ENCODE results near the gene SRPK1.

DNA sequence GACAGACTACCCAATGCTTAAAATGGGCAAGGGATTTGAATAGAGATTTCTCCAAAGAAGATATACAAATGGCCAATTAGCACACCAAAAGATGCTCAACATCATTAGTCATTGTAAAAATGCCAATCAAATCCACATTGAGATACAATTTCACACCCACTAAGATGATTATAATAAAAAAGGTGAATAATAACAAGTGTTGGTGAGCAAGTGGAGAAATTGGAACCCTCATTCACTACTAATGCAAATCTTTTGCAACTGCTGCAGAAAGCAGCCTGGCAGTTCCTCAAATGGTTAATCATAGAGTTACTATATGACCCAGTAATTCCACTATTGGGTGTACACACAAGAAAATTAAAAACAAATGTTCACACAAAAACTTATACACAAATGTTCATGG is 103.4 kb downstream of the SRPK1 start:
- TF ChIP-seq POLR2AphosphoS5 (IDR thresholded peaks at IDR 0.05; ENCODE audit: low read depth, low read length) = no peak
- no peak for TF ChIP-seq POLR2A (IDR thresholded peaks at IDR 0.05; ENCODE audit: low read depth, low read length)
- no peak for TF ChIP-seq TAF1 (IDR thresholded peaks at IDR 0.05; ENCODE audit: borderline replicate concordance, low read depth, low read length)
